ENCODE measurements around the gene MATN3.

The MATN3 gene

GRCh38 chr2:20044778-20045177, 32.3 kb upstream of the MATN3 start:
- no peak for TF ChIP-seq CTCF (IDR thresholded peaks at IDR 0.05)
- H3K27me3 ChIP-seq: no peaks in the 10 kb centered on the region
- H3K27ac ChIP-seq: no peak overlapping the region

GRCh38 chr2:20042531-20042930, 30.1 kb upstream of the MATN3 start:
- H3K4me3 ChIP-seq (ENCODE audit: low read depth in 1 of 2, low read length in 1 of 2): no peak overlapping the region
- no peaks in the 10 kb centered on the region for H3K27me3 ChIP-seq
- H3K36me3 ChIP-seq: peaks cover 33% of the 10 kb centered on the region
- H3K4me1 ChIP-seq (ENCODE audit: control insufficient read depth in 1 of 2, insufficient read depth in 1 of 2, low read depth in 1 of 2, low read length in 1 of 2): peaks cover 12 to 24% of the 10 kb centered on the region in 2 experiments
- peak overlapping the region; percentile 16 for H3K27ac ChIP-seq
- TF ChIP-seq CTCF (IDR thresholded peaks at IDR 0.05): no peak
- no peaks in the 10 kb centered on the region for H3K9me3 ChIP-seq

More at GRCh38 chr2:20044778-20045177, 32.3 kb upstream of the MATN3 start:
- peaks cover 33 to 44% of the 10 kb centered on the region in 2 experiments for H3K4me1 ChIP-seq (ENCODE audit: control insufficient read depth in 1 of 2, insufficient read depth in 1 of 2, low read depth in 1 of 2, low read length in 1 of 2)
- H3K4me3 ChIP-seq (ENCODE audit: low read depth in 1 of 2, low read length in 1 of 2): no peak overlapping the region
- peaks cover 11% of the 10 kb centered on the region for H3K36me3 ChIP-seq
- H3K9me3 ChIP-seq: no peaks in the 10 kb centered on the region

GRCh38 chr2:20040489-20041172, 28.2 kb upstream of the MATN3 start:
- H3K27ac ChIP-seq: no peak overlapping the region
- H3K9me3 ChIP-seq: no peaks in the 10 kb centered on the region
- H3K36me3 ChIP-seq: peaks cover 43% of the 10 kb centered on the region
- H3K27me3 ChIP-seq: no peaks in the 10 kb centered on the region
- TF ChIP-seq CTCF (IDR thresholded peaks at IDR 0.05): no peak
- peaks cover 12 to 30% of the 10 kb centered on the region in 2 experiments for H3K4me1 ChIP-seq (ENCODE audit: control insufficient read depth in 1 of 2, insufficient read depth in 1 of 2, low read depth in 1 of 2, low read length in 1 of 2)
- H3K4me3 ChIP-seq (ENCODE audit: low read depth in 1 of 2, low read length in 1 of 2): no peak overlapping the region

- Histone ChIP-seq H3K9me3 (no peaks in the 10 kb centered on the region), H3K27me3 (no peaks in the 10 kb centered on the region), H3K4me3 (ENCODE audit: low read depth in 1 of 2, low read length in 1 of 2) (no peak overlapping the region), H3K27ac (peak overlapping the region; percentile 30), H3K36me3 (peaks cover 73% of the 10 kb centered on the region), H3K4me1 (ENCODE audit: control insufficient read depth in 1 of 2, insufficient read depth in 1 of 2, low read depth in 1 of 2, low read length in 1 of 2) (peaks cover 0 to 11% of the 10 kb centered on the region in 2 experiments)
- TF ChIP-seq CTCF (IDR thresholded peaks at IDR 0.05): no peak
These were observed 25.2 kb upstream of the MATN3 start for GRCh38 chr2:20037660-20038059.

GRCh38 chr2:20035955-20036666, 23.6 kb upstream of the MATN3 start:
- Histone ChIP-seq H3K9me3 (no peaks in the 10 kb centered on the region), H3K27ac (peak overlapping the region; percentile 48), H3K4me1 (ENCODE audit: control insufficient read depth in 1 of 2, insufficient read depth in 1 of 2, low read depth in 1 of 2, low read length in 1 of 2) (peaks cover 0 to 6% of the 10 kb centered on the region in 2 experiments), H3K27me3 (no peaks in the 10 kb centered on the region), H3K4me3 (ENCODE audit: low read depth in 1 of 2, low read length in 1 of 2) (no peak overlapping the region), H3K36me3 (peaks cover 89% of the 10 kb centered on the region)
- TF ChIP-seq CTCF (IDR thresholded peaks at IDR 0.05): no peak

Measured in neutrophil (primary cell).